Measurements from ENCODE around the gene SSH2.

The SSH2 gene

DNA sequence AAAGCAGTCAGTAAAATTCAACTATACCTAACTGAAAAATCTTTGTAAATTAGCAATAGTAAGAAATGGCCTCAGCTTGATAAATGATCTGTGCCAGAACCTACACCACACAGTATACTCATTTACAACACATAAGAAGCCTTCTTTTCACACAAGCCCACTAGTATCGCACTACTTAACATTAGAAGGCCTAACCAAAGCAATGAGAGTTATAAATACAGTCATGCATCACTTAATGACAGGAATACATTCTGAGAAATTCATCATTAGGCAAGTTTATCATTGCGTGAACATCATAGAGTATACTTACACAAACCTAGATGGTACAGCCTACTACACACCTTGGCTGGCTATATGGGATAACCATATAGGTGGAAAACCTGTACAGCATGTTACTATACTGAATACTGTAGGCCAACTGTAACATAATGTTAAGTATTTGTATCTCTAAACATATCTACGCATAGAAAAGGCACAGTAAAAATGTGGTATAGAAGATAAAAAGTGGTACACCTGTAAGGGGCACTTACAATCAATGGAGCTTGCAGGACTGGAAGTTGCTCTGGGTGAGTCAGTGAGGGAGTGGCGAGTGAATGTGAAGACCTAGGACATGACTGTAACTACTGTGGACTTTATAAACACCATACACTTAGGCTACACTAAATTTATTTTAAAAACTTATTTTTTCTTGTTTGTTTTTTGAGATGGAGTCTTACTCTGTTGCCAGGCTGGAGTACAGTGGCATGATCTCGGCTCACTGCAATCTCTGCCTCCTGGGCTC, 180.8 kb downstream of the SSH2 start:
- H3K4me2 ChIP-seq (ENCODE audit: low read depth, low read length), result no peak overlapping the region
- DNase-seq, result no peak
- no peak overlapping the region for H3K27ac ChIP-seq (ENCODE audit: low read length)
- H3K27me3 ChIP-seq (replicated peaks; ENCODE audit: insufficient read depth, low read length), result no peaks in the 10 kb centered on the region
- H3K4me1 ChIP-seq (ENCODE audit: low read length), result no peaks in the 10 kb centered on the region
- H3K9ac ChIP-seq (ENCODE audit: low read length), result no peak overlapping the region
- H3K9me3 ChIP-seq (replicated peaks; ENCODE audit: insufficient read depth, low read length), result no peaks in the 10 kb centered on the region
- no peaks in the 10 kb centered on the region for H3K79me2 ChIP-seq (ENCODE audit: low read length)
- TF ChIP-seq, protein P1, sequence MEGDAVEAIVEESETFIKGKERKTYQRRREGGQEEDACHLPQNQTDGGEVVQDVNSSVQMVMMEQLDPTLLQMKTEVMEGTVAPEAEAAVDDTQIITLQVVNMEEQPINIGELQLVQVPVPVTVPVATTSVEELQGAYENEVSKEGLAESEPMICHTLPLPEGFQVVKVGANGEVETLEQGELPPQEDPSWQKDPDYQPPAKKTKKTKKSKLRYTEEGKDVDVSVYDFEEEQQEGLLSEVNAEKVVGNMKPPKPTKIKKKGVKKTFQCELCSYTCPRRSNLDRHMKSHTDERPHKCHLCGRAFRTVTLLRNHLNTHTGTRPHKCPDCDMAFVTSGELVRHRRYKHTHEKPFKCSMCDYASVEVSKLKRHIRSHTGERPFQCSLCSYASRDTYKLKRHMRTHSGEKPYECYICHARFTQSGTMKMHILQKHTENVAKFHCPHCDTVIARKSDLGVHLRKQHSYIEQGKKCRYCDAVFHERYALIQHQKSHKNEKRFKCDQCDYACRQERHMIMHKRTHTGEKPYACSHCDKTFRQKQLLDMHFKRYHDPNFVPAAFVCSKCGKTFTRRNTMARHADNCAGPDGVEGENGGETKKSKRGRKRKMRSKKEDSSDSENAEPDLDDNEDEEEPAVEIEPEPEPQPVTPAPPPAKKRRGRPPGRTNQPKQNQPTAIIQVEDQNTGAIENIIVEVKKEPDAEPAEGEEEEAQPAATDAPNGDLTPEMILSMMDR (IDR thresholded peaks at IDR 0.05; ENCODE audit: low read length), result no peak
- no peaks in the 10 kb centered on the region for H4K20me1 ChIP-seq (ENCODE audit: insufficient read depth, low read length)
- no peak overlapping the region for H2AFZ ChIP-seq (ENCODE audit: low read length)
- H3K4me3 ChIP-seq (ENCODE audit: low read length), result no peak overlapping the region
- H3K9me2 ChIP-seq (replicated peaks; ENCODE audit: insufficient read depth, low read length), result no peaks in the 10 kb centered on the region
- no peaks in the 10 kb centered on the region for H3K36me3 ChIP-seq (replicated peaks; ENCODE audit: insufficient read depth, low read length)
- H3F3A ChIP-seq (ENCODE audit: insufficient read depth, low read length), result peaks cover 4% of the 10 kb centered on the region

DNA sequence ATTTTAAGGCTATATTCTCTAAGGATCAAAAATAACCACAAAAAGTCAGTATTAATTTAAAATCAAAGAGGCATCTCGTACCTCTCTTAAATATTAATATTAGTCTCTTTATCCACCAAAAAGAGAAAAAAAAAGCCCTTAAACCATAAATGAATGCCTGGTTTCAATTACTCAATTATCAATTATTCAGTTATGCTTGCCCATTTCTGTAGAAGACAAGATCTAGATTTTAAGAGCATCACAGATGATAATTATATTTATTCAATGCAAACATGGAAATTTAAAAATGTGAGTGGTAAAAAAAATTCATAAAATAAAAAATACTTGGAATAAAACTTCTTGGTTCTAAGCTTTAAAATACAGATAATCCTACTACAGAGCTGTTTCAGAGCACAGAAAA, 181.6 kb downstream of the SSH2 start:
- no peaks in the 10 kb centered on the region for H4K20me1 ChIP-seq (ENCODE audit: insufficient read depth, low read length)
- no peak overlapping the region for H3K27ac ChIP-seq (ENCODE audit: low read length)
- no peaks in the 10 kb centered on the region for H3K9me2 ChIP-seq (replicated peaks; ENCODE audit: insufficient read depth, low read length)
- no peaks in the 10 kb centered on the region for H3K79me2 ChIP-seq (ENCODE audit: low read length)
- DNase-seq, result no peak
- H3K4me3 ChIP-seq (ENCODE audit: low read length), result no peak overlapping the region
- TF ChIP-seq EZH2phosphoT487 (IDR thresholded peaks at IDR 0.05; ENCODE audit: low read length) (no peak), EZH2 (optimal IDR thresholded peaks at IDR 0.05; ENCODE audit: low read depth, low read length) (no peak)
- TF ChIP-seq, protein P1 (IDR thresholded peaks at IDR 0.05; ENCODE audit: low read length), result no peak
- H3F3A ChIP-seq (ENCODE audit: insufficient read depth, low read length), result no peaks in the 10 kb centered on the region
- H3K4me1 ChIP-seq (ENCODE audit: low read length), result no peaks in the 10 kb centered on the region
- H3K36me3 ChIP-seq (replicated peaks; ENCODE audit: insufficient read depth, low read length), result no peaks in the 10 kb centered on the region
- no peak overlapping the region for H3K4me2 ChIP-seq (ENCODE audit: low read depth, low read length)
- H3K9me3 ChIP-seq (replicated peaks; ENCODE audit: insufficient read depth, low read length), result no peaks in the 10 kb centered on the region
- no peak overlapping the region for H3K9ac ChIP-seq (ENCODE audit: low read length)
- H3K27me3 ChIP-seq (replicated peaks; ENCODE audit: insufficient read depth, low read length), result no peaks in the 10 kb centered on the region
- H2AFZ ChIP-seq (ENCODE audit: low read length), result no peak overlapping the region

DNA sequence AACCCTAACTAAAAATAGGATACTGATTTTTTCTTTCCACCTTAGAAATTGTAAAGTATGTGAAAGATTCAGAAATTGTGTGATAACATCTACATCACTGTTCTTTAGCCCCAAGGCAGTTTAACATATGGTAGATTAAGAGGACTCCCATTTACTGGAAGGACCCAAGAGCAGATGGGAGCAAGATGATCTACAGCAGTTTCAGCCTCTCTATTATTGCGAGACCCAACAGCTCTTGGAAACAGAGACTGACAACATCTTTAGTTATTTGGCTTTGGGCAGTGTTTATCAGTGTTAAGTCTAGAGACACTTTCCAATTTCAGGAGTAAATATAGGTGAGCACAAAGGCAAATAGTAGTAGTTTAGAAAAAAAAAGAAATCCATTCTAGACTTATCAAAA, 182.4 kb downstream of the SSH2 start:
- Histone ChIP-seq H4K20me1 (ENCODE audit: insufficient read depth, low read length) (no peaks in the 10 kb centered on the region), H3K27ac (ENCODE audit: low read length) (no peak overlapping the region), H3K4me3 (ENCODE audit: low read length) (no peak overlapping the region), H3K9me3 (replicated peaks; ENCODE audit: insufficient read depth, low read length) (no peaks in the 10 kb centered on the region), H3F3A (ENCODE audit: insufficient read depth, low read length) (no peaks in the 10 kb centered on the region), H3K36me3 (replicated peaks; ENCODE audit: insufficient read depth, low read length) (no peaks in the 10 kb centered on the region), H2AFZ (ENCODE audit: low read length) (no peak overlapping the region), H3K4me2 (ENCODE audit: low read depth, low read length) (no peak overlapping the region), H3K27me3 (replicated peaks; ENCODE audit: insufficient read depth, low read length) (no peaks in the 10 kb centered on the region), H3K4me1 (ENCODE audit: low read length) (no peaks in the 10 kb centered on the region), H3K79me2 (ENCODE audit: low read length) (no peaks in the 10 kb centered on the region), H3K9ac (ENCODE audit: low read length) (no peak overlapping the region), H3K9me2 (replicated peaks; ENCODE audit: insufficient read depth, low read length) (no peaks in the 10 kb centered on the region)
- DNase-seq, result no peak
- no peak for TF ChIP-seq EZH2 (optimal IDR thresholded peaks at IDR 0.05; ENCODE audit: low read depth, low read length)

DNA sequence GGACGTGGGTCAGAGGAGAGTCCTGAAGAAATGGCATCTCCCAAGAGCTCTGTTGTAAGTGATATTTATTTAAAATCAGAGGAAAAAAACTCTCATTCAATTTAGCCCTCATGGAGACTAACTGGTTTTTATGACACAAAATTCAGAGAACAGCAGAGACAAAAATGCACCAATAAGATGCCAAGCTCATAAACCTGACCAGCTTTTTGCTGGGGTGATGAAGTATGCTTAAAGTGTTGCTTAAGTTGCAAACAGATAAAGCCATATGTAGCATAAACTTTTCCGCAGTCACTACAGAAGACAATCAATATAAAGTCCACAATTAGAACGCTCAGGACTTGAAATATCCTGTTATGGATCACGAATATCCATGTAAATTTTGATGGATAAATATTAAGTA, 183.4 kb downstream of the SSH2 start:
- H3F3A ChIP-seq (ENCODE audit: insufficient read depth, low read length), result no peaks in the 10 kb centered on the region
- H3K9me2 ChIP-seq (replicated peaks; ENCODE audit: insufficient read depth, low read length), result no peaks in the 10 kb centered on the region
- no peaks in the 10 kb centered on the region for H4K20me1 ChIP-seq (ENCODE audit: insufficient read depth, low read length)
- no peaks in the 10 kb centered on the region for H3K79me2 ChIP-seq (ENCODE audit: low read length)
- H3K4me3 ChIP-seq (ENCODE audit: low read length), result no peak overlapping the region
- H3K27me3 ChIP-seq (replicated peaks; ENCODE audit: insufficient read depth, low read length), result no peaks in the 10 kb centered on the region
- no peak overlapping the region for H2AFZ ChIP-seq (ENCODE audit: low read length)
- TF ChIP-seq, protein P1 (IDR thresholded peaks at IDR 0.05; ENCODE audit: low read length), result no peak
- TF ChIP-seq EZH2 (optimal IDR thresholded peaks at IDR 0.05; ENCODE audit: low read depth, low read length) (no peak), EZH2phosphoT487 (IDR thresholded peaks at IDR 0.05; ENCODE audit: low read length) (no peak)
- H3K27ac ChIP-seq (ENCODE audit: low read length), result no peak overlapping the region
- no peak overlapping the region for H3K9ac ChIP-seq (ENCODE audit: low read length)
- no peak for DNase-seq
- H3K4me1 ChIP-seq (ENCODE audit: low read length), result no peaks in the 10 kb centered on the region
- H3K36me3 ChIP-seq (replicated peaks; ENCODE audit: insufficient read depth, low read length), result no peaks in the 10 kb centered on the region
- no peak overlapping the region for H3K4me2 ChIP-seq (ENCODE audit: low read depth, low read length)
- H3K9me3 ChIP-seq (replicated peaks; ENCODE audit: insufficient read depth, low read length), result no peaks in the 10 kb centered on the region
